ENCODE data around the gene RESP18.

- TF ChIP-seq CTCF (IDR thresholded peaks at IDR 0.05) (no peak), EZH2 (IDR thresholded peaks at IDR 0.05; ENCODE audit: borderline replicate concordance, insufficient read depth, low read depth, low read length, poor library complexity, severe bottlenecking) (no peak)
Measured at GRCh38 chr2:219354582-219354981, 22.0 kb upstream of the RESP18 start.
